GM23338 (cell line): Measurements from ENCODE around the gene MAPK8.

ENCODE experiments used
- CREB1 ChIP-seq: fragments of 250-450 bp; sonication (Bioruptor Pico); IDR thresholded peaks from 2 replicates; pipeline ENCODE4 v1.5.0; 2020; ENCODE audit warnings: low read depth, mild to moderate bottlenecking, moderate library complexity
- CTCF ChIP-seq, 2 experiments: fragments of 200-600 bp in 1 of 2; sonication (generic) in 1 of 2; conservative IDR thresholded peaks; 2 replicates each; pipeline versions ENCODE4 v1.5.1 to v1.6.1; 2016 to 2017; ENCODE audit warnings: antibody characterized with exemption in 2 of 2, low read depth in 2 of 2, mild to moderate bottlenecking in 2 of 2, moderate library complexity in 1 of 2
- ETS1 ChIP-seq: IDR thresholded peaks from 2 replicates; pipeline ENCODE4 v1.6.1; 2016; ENCODE audit warnings: antibody characterized with exemption
- EZH2 ChIP-seq: fragments of 200-600 bp; sonication (generic); IDR thresholded peaks from one replicate; pipeline ENCODE4 v1.8.0; 2017; ENCODE audit warnings: antibody characterized with exemption, mild to moderate bottlenecking, low read depth; ENCODE audit not compliant: unreplicated experiment
- EZH2phosphoT487 ChIP-seq: fragments of 200-600 bp; sonication (generic); IDR thresholded peaks from one replicate; pipeline ENCODE4 v1.8.1; 2018; ENCODE audit warnings: antibody characterized with exemption; ENCODE audit not compliant: unreplicated experiment
- JUNB ChIP-seq: IDR thresholded peaks from one replicate; pipeline ENCODE4 v1.6.1; 2016; ENCODE audit warnings: antibody characterized with exemption; ENCODE audit not compliant: unreplicated experiment
- NANOG ChIP-seq: IDR thresholded peaks from 2 replicates; pipeline ENCODE4 v1.6.1; 2016; ENCODE audit warnings: antibody characterized with exemption, borderline replicate concordance
- POLR2AphosphoS5 ChIP-seq: IDR thresholded peaks from 2 replicates; pipeline ENCODE4 v1.6.1; 2016; ENCODE audit warnings: antibody characterized with exemption, low read depth
- REST ChIP-seq: IDR thresholded peaks from one replicate; pipeline ENCODE4 v1.6.1; 2018; ENCODE audit warnings: antibody characterized with exemption; ENCODE audit not compliant: unreplicated experiment
- ZNF114 ChIP-seq: fragments of 250-450 bp; sonication (Bioruptor Pico); IDR thresholded peaks from 2 replicates; pipeline ENCODE4 v1.5.0; 2020; ENCODE audit warnings: mild to moderate bottlenecking, moderate library complexity
- ZNF462 ChIP-seq: fragments of 250-450 bp; sonication (Bioruptor Pico); IDR thresholded peaks from 2 replicates; pipeline ENCODE4 v1.5.0; 2020; ENCODE audit warnings: mild to moderate bottlenecking, moderate library complexity

GRCh38 chr10:48453451-48454301, 147.2 kb downstream of the MAPK8 start:
- TF ChIP-seq CTCF (conservative IDR thresholded peaks at IDR 0.05; ENCODE audit: low read depth in 2 of 2): no peak
- TF ChIP-seq EZH2: no peak
- no peak for TF ChIP-seq NANOG
- no peak for TF ChIP-seq POLR2AphosphoS5
- no peak for TF ChIP-seq EZH2phosphoT487
- TF ChIP-seq REST: no peak
- TF ChIP-seq CREB1 (CRISPR knock-in tag): no peak
- no peak for TF ChIP-seq JUNB
- no peak for TF ChIP-seq ZNF462 (CRISPR knock-in tag)
- TF ChIP-seq ETS1: no peak
- TF ChIP-seq ZNF114 (CRISPR knock-in tag): no peak
